Hepatocyte (in vitro differentiated cells): Measurements from ENCODE around the gene PRDM15. TPM values are rescaled to one million over a fixed set of nuclear protein-coding genes. Genes with fewer than 3 reads are reported as not detected.

Source experiments
- DNase-seq: peaks from one replicate; pipeline ENCODE4 v3.0.0-alpha.2; 2016; ENCODE audit warnings: low spot score
- H2AFZ ChIP-seq: fragments of 200-600 bp; sonication (generic); 2 replicates; pipeline ENCODE4 v1.6.0; 2016; ENCODE audit warnings: antibody characterized with exemption, mild to moderate bottlenecking
- H3K27ac ChIP-seq: fragments of 200-600 bp; sonication (generic); 2 replicates; pipeline ENCODE4 v1.5.1; 2016; ENCODE audit warnings: mild to moderate bottlenecking
- H3K27me3 ChIP-seq: fragments of 200-600 bp; sonication (generic); 2 replicates; pipeline ENCODE4 v1.6.1; 2016
- H3K36me3 ChIP-seq: fragments of 200-600 bp; sonication (generic); replicated peaks from 2 replicates; pipeline ENCODE4 v1.5.1; 2016; ENCODE audit warnings: low read depth; ENCODE audit not compliant: insufficient read depth
- H3K4me1 ChIP-seq: fragments of 200-600 bp; sonication (generic); 2 replicates; pipeline ENCODE4 v1.5.1; 2016; ENCODE audit warnings: mild to moderate bottlenecking, moderate library complexity; ENCODE audit not compliant: insufficient read depth
- H3K4me2 ChIP-seq: fragments of 200-600 bp; sonication (generic); 2 replicates; pipeline ENCODE4 v1.6.0; 2016
- H3K4me3 ChIP-seq: fragments of 200-600 bp; sonication (generic); 2 replicates; pipeline ENCODE4 v1.5.1; 2016; ENCODE audit warnings: mild to moderate bottlenecking
- H3K79me2 ChIP-seq: fragments of 200-600 bp; sonication (generic); 2 replicates; pipeline ENCODE4 v1.6.0; 2017; ENCODE audit warnings: mild to moderate bottlenecking
- H3K9me2 ChIP-seq: fragments of 200-600 bp; sonication (generic); replicated peaks from 2 replicates; pipeline ENCODE4 v1.6.0; 2017; ENCODE audit warnings: mild to moderate bottlenecking; ENCODE audit not compliant: insufficient read depth
- H3K9me3 ChIP-seq: fragments of 200-600 bp; sonication (generic); 2 replicates; pipeline ENCODE4 v1.5.1; 2016; ENCODE audit warnings: low read depth, mild to moderate bottlenecking
- H4K20me1 ChIP-seq: fragments of 200-600 bp; sonication (generic); 2 replicates; pipeline ENCODE4 v1.6.0; 2016; ENCODE audit warnings: mild to moderate bottlenecking; ENCODE audit not compliant: insufficient read depth, poor library complexity, severe bottlenecking
- EZH2 ChIP-seq: fragments of 200-600 bp; sonication (generic); IDR thresholded peaks from 2 replicates; pipeline ENCODE4 v1.6.1; 2016; ENCODE audit warnings: antibody characterized with exemption, mild to moderate bottlenecking, borderline replicate concordance
- EZH2phosphoT487 ChIP-seq: fragments of 200-600 bp; sonication (generic); IDR thresholded peaks from one replicate; pipeline ENCODE4 v1.6.1; 2018; ENCODE audit warnings: antibody characterized with exemption, mild to moderate bottlenecking, low read depth, moderate library complexity; ENCODE audit not compliant: unreplicated experiment, severe bottlenecking
- WGBS: methylation state at CpG from one replicate; pipeline ENCODE4 v1.1.6; 2016; ENCODE audit warnings: low lambda C conversion rate; ENCODE audit errors: missing lambda C conversion rate; 5-methylcytosine and 5-hydroxymethylcytosine counted together
- polyA plus RNA-seq: library from polyadenylated mRNA; unstranded; fragments of >200 nt; fragmentation: Nextera tagmentation; extraction: Ambion mirVana; gene quantifications from 2 replicates; pipeline ENCODE4 v1.2.1, GENCODE V29; 2016
- total RNA-seq: library from RNA; depleted of rRNA; stranded (reverse); fragments of >200 nt; gene quantifications from 2 replicates; pipeline ENCODE4 v1.2.3, GENCODE V29; 2014
- TF ChIP-seq, protein P1 (sequence below): fragments of 200-600 bp; sonication (generic); IDR thresholded peaks from 2 replicates; pipeline ENCODE4 v1.5.1; 2016; ENCODE audit warnings: antibody characterized with exemption, mild to moderate bottlenecking; ENCODE audit not compliant: poor library complexity

PRDM15 gene
- total and polyA plus RNA-seq, 2 experiments from 2014 or later = 3.0 to 4.7 TPM

DNA sequence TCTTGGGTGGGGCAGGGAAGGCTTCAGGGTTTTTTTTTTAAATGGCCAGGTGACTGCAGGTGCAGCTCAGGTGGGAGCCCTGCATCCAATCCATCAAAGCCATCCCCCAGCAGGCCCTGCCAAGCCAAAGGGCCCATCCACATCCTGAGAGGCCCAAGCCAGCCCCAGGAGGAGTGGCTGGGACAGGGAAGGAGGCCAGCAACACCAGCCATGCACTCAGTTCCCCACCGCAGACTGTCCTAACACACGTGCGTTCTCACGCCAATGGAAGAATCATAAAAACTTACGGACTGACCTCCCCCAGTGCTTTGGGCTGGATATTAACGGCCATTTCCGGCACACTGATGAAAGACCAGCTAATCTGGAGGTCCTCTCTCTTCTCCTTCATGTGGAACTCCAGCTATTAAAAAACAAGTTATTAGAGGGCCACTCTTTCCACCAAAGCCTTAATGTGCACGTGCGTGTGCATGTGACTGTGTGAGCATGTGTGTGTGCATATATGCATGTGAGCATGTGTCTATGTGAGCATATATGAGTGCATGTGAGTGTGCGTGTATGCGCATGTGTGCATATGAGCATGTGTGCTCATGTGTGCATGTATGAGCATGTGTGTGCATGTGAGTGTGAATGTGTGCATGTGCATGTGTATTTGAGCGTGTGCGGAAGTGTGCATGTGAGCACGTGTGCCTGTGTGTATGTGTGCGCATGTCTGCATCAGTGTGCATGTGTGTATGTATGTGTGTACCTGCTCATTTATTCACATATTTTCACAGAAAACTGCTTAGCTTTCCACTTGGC, 39.6 kb upstream of the PRDM15 start:
- Histone ChIP-seq H3K36me3 (no peaks in the 10 kb centered on the region), H3K9me2 (no peaks in the 10 kb centered on the region), H2AFZ (no peak overlapping the region), H3K4me2 (no peak overlapping the region), H3K4me1 (no peaks in the 10 kb centered on the region), H3K27ac (no peak overlapping the region), H3K27me3 (no peaks in the 10 kb centered on the region), H3K9me3 (no peaks in the 10 kb centered on the region), H3K4me3 (no peak overlapping the region), H4K20me1 (no peaks in the 10 kb centered on the region), H3K79me2 (no peaks in the 10 kb centered on the region)
- no peak for DNase-seq
- no peak for TF ChIP-seq EZH2phosphoT487
- TF ChIP-seq, protein P1, sequence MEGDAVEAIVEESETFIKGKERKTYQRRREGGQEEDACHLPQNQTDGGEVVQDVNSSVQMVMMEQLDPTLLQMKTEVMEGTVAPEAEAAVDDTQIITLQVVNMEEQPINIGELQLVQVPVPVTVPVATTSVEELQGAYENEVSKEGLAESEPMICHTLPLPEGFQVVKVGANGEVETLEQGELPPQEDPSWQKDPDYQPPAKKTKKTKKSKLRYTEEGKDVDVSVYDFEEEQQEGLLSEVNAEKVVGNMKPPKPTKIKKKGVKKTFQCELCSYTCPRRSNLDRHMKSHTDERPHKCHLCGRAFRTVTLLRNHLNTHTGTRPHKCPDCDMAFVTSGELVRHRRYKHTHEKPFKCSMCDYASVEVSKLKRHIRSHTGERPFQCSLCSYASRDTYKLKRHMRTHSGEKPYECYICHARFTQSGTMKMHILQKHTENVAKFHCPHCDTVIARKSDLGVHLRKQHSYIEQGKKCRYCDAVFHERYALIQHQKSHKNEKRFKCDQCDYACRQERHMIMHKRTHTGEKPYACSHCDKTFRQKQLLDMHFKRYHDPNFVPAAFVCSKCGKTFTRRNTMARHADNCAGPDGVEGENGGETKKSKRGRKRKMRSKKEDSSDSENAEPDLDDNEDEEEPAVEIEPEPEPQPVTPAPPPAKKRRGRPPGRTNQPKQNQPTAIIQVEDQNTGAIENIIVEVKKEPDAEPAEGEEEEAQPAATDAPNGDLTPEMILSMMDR = no peak
- no peak for TF ChIP-seq EZH2
- 96% methylated on average over 15 of the region's 15 CpGs for WGBS

DNA sequence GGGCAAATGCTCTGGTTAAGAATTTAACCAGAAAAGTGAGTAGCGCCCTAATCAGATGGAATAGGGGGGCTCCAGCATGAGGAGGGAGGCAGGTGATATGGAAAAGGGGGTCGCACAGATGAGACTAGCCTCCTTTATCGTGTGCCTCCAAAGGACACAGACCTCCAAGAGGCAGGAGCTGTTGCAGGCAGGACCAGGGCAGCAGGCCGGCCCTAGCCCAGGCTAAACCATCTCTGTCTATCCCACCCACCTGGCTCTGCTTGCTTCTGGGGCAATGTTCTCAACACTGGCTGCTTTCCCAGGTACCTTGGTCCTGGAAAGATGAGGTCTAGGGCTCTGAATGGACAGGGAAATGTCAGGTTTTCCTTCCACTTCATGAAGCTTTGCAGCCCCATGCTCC, 38.4 kb upstream of the PRDM15 start:
- Histone ChIP-seq H3K27me3 (no peaks in the 10 kb centered on the region), H3K4me1 (no peaks in the 10 kb centered on the region), H4K20me1 (no peaks in the 10 kb centered on the region), H3K4me3 (no peak overlapping the region), H2AFZ (no peak overlapping the region), H3K4me2 (no peak overlapping the region), H3K36me3 (no peaks in the 10 kb centered on the region), H3K79me2 (no peaks in the 10 kb centered on the region), H3K9me3 (no peaks in the 10 kb centered on the region), H3K9me2 (no peaks in the 10 kb centered on the region), H3K27ac (no peak overlapping the region)
- DNase-seq = no peak
- TF ChIP-seq EZH2 (no peak), EZH2phosphoT487 (no peak)
- TF ChIP-seq, protein P1 = no peak
- WGBS = 92% methylated on average over 4 of the region's 4 CpGs

DNA sequence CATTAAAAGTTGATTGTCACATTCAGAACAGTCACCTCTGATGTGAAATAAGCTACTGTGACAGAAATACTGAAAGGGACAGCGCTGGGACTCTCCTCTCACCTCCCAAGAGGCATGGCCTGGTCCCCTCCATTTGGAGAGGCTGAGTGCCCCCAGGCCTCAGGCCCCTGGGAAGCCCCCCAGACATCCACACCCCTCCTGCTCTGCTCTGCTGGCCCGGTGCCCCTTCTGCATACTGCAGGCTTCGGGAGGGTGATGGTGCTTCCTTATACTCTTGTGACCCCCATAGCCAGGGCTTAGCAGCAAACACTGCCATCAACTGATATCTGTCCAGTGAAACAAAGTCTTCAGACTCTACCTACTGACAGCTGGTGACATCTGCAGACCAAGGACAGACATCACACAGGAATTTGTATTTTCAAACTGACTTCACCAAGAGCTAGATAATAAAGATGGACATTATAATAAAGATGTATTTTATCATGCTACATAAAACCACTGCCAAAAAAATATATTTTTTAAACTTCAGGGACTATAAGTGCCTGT, 37.8 kb upstream of the PRDM15 start:
- Histone ChIP-seq H3K4me2 (no peak overlapping the region), H3K9me2 (no peaks in the 10 kb centered on the region), H3K27me3 (no peaks in the 10 kb centered on the region), H2AFZ (no peak overlapping the region), H3K4me1 (no peaks in the 10 kb centered on the region), H3K4me3 (no peak overlapping the region), H3K9me3 (no peaks in the 10 kb centered on the region), H3K27ac (no peak overlapping the region), H3K36me3 (no peaks in the 10 kb centered on the region), H4K20me1 (no peaks in the 10 kb centered on the region), H3K79me2 (no peaks in the 10 kb centered on the region)
- WGBS = 96% methylated on average over 3 of the region's 3 CpGs
- DNase-seq = no peak
- TF ChIP-seq, protein P1 = peak; percentile 4
- no peak for TF ChIP-seq EZH2
